WTC11 (cell line): Measurements from ENCODE around the gene INPP5K.

ENCODE experiments used
- FOXK1 ChIP-seq: sonication (generic); formaldehyde crosslinking; IDR thresholded peaks from 2 replicates; pipeline ENCODE4 v1.8.0; 2022; ENCODE audit warnings: mild to moderate bottlenecking, moderate library complexity, missing genetic modification reagents
- IRF2 ChIP-seq: sonication (generic); formaldehyde crosslinking; IDR thresholded peaks from 2 replicates; pipeline ENCODE4 v1.8.0; 2022; ENCODE audit warnings: low read depth, missing genetic modification reagents, borderline replicate concordance
- TF ChIP-seq, protein P1 (sequence below): sonication (generic); formaldehyde crosslinking; IDR thresholded peaks from 2 replicates; pipeline ENCODE4 v1.8.0; 2022; ENCODE audit warnings: missing genetic modification reagents
- TF ChIP-seq, protein P2 (sequence below): fragments of 200-600 bp; IDR thresholded peaks from 2 replicates; pipeline ENCODE4 v1.8.0; 2022; ENCODE audit warnings: antibody characterized with exemption
- TF ChIP-seq, protein P3 (sequence below): fragments of 250-450 bp; sonication (Bioruptor Pico); IDR thresholded peaks from 2 replicates; pipeline ENCODE4 v2.1.2; 2022; ENCODE audit warnings: mild to moderate bottlenecking, moderate library complexity
- TF ChIP-seq, protein P4 (sequence below): sonication (generic); formaldehyde crosslinking; IDR thresholded peaks from 2 replicates; pipeline ENCODE4 v1.8.0; 2022; ENCODE audit warnings: mild to moderate bottlenecking, missing genetic modification reagents

DNA sequence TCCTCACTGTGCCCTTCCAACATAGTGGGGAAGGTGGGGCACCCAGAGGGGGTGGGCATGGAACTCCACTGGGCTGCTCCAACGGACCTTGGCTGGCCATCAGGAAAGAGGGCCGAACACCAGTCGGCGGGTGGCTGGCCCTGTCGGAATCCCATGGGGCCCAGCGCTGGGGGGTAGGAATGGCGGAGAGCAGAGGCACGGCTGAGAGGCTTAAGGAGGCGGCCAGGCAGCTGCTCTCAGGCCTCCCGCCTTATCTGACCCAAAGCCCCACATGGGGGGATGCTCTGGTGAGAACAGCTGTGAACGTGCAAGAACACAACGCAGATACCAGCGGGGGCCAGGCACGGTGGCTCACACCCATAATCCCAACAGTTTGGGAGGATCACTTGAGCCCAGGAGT lies 19.5 kb downstream of the INPP5K start:
- TF ChIP-seq, protein P1, sequence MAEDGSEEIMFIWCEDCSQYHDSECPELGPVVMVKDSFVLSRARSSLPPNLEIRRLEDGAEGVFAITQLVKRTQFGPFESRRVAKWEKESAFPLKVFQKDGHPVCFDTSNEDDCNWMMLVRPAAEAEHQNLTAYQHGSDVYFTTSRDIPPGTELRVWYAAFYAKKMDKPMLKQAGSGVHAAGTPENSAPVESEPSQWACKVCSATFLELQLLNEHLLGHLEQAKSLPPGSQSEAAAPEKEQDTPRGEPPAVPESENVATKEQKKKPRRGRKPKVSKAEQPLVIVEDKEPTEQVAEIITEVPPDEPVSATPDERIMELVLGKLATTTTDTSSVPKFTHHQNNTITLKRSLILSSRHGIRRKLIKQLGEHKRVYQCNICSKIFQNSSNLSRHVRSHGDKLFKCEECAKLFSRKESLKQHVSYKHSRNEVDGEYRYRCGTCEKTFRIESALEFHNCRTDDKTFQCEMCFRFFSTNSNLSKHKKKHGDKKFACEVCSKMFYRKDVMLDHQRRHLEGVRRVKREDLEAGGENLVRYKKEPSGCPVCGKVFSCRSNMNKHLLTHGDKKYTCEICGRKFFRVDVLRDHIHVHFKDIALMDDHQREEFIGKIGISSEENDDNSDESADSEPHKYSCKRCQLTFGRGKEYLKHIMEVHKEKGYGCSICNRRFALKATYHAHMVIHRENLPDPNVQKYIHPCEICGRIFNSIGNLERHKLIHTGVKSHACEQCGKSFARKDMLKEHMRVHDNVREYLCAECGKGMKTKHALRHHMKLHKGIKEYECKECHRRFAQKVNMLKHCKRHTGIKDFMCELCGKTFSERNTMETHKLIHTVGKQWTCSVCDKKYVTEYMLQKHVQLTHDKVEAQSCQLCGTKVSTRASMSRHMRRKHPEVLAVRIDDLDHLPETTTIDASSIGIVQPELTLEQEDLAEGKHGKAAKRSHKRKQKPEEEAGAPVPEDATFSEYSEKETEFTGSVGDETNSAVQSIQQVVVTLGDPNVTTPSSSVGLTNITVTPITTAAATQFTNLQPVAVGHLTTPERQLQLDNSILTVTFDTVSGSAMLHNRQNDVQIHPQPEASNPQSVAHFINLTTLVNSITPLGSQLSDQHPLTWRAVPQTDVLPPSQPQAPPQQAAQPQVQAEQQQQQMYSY (CRISPR knock-in tag): no peak
- TF ChIP-seq, protein P2, sequence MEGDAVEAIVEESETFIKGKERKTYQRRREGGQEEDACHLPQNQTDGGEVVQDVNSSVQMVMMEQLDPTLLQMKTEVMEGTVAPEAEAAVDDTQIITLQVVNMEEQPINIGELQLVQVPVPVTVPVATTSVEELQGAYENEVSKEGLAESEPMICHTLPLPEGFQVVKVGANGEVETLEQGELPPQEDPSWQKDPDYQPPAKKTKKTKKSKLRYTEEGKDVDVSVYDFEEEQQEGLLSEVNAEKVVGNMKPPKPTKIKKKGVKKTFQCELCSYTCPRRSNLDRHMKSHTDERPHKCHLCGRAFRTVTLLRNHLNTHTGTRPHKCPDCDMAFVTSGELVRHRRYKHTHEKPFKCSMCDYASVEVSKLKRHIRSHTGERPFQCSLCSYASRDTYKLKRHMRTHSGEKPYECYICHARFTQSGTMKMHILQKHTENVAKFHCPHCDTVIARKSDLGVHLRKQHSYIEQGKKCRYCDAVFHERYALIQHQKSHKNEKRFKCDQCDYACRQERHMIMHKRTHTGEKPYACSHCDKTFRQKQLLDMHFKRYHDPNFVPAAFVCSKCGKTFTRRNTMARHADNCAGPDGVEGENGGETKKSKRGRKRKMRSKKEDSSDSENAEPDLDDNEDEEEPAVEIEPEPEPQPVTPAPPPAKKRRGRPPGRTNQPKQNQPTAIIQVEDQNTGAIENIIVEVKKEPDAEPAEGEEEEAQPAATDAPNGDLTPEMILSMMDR: no peak
- TF ChIP-seq IRF2 (no peak), FOXK1 (CRISPR knock-in tag) (no peak)
- TF ChIP-seq, protein P3, sequence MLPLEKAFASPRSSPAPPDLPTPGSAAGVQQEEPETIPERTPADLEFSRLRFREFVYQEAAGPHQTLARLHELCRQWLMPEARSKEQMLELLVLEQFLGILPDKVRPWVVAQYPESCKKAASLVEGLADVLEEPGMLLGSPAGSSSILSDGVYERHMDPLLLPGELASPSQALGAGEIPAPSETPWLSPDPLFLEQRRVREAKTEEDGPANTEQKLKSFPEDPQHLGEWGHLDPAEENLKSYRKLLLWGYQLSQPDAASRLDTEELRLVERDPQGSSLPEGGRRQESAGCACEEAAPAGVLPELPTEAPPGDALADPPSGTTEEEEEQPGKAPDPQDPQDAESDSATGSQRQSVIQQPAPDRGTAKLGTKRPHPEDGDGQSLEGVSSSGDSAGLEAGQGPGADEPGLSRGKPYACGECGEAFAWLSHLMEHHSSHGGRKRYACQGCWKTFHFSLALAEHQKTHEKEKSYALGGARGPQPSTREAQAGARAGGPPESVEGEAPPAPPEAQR (CRISPR knock-in tag): no peak
- TF ChIP-seq, protein P4, sequence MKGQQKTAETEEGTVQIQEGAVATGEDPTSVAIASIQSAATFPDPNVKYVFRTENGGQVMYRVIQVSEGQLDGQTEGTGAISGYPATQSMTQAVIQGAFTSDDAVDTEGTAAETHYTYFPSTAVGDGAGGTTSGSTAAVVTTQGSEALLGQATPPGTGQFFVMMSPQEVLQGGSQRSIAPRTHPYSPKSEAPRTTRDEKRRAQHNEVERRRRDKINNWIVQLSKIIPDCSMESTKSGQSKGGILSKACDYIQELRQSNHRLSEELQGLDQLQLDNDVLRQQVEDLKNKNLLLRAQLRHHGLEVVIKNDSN (CRISPR knock-in tag): no peak
